ENCODE data around the gene FOXE1. TPM values are rescaled to one million over a fixed set of nuclear protein-coding genes. Genes with fewer than 3 reads are reported as not detected.

The FOXE1 gene
- total and polyA plus RNA-seq, 10 of the 15 experiments (the other 5 are each of a cell fraction or from before 2014, with no cell fraction given) = not detected

- TF ChIP-seq, protein P1, sequence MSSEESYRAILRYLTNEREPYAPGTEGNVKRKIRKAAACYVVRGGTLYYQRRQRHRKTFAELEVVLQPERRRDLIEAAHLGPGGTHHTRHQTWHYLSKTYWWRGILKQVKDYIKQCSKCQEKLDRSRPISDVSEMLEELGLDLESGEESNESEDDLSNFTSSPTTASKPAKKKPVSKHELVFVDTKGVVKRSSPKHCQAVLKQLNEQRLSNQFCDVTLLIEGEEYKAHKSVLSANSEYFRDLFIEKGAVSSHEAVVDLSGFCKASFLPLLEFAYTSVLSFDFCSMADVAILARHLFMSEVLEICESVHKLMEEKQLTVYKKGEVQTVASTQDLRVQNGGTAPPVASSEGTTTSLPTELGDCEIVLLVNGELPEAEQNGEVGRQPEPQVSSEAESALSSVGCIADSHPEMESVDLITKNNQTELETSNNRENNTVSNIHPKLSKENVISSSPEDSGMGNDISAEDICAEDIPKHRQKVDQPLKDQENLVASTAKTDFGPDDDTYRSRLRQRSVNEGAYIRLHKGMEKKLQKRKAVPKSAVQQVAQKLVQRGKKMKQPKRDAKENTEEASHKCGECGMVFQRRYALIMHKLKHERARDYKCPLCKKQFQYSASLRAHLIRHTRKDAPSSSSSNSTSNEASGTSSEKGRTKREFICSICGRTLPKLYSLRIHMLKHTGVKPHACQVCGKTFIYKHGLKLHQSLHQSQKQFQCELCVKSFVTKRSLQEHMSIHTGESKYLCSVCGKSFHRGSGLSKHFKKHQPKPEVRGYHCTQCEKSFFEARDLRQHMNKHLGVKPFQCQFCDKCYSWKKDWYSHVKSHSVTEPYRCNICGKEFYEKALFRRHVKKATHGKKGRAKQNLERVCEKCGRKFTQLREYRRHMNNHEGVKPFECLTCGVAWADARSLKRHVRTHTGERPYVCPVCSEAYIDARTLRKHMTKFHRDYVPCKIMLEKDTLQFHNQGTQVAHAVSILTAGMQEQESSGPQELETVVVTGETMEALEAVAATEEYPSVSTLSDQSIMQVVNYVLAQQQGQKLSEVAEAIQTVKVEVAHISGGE (CRISPR knock-in tag; IDR thresholded peaks at IDR 0.05) = no peak
- TF ChIP-seq SUZ12 (IDR thresholded peaks at IDR 0.05; ENCODE audit: unreplicated experiment) (no peak), WRNIP1 (IDR thresholded peaks at IDR 0.05; ENCODE audit: borderline replicate concordance, low read depth, low read length) (no peak)
These were observed 39.4 kb downstream of the FOXE1 start (continued) for GRCh38 chr9:97892421-97892820.

DNA sequence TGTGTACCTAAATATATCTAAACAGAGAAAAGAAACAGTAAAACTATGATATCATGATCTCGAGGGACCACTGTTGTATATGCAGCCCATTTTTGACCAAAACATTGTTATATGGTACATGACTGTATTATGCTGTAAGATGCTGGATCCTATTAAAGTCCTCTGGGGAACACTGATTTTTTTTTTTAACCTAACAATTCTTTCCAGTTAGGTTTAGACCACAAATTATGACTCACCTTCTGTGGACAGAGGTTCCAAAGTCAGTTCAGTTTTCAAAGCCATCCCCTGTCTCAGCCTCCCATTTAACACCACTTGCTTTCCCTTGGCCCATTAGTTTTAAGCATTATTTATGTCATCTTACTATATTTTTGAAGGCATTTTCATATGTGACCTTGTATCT lies 42.2 kb downstream of the FOXE1 start:
- Histone ChIP-seq H3K4me2 (ENCODE audit: control insufficient read depth, insufficient read depth) (no peak overlapping the region), H3K27me3 (replicated peaks in 1 of 2; ENCODE audit: control insufficient read depth in 2 of 2, insufficient read depth in 2 of 2, low read length in 1 of 2) (no peaks in the 10 kb centered on the region), H3K36me3 (ENCODE audit: control insufficient read depth in 2 of 2, insufficient read depth in 2 of 2, low read length in 1 of 2) (no peaks in the 10 kb centered on the region; a peak in 1 of 4 replicates), H3K4me1 (ENCODE audit: control insufficient read depth, insufficient read depth, low read length) (no peaks in the 10 kb centered on the region), H3K4me3 (no peak overlapping the region), H3K27ac (ENCODE audit: control insufficient read depth, insufficient read depth) (no peak overlapping the region), H4K20me1 (ENCODE audit: control insufficient read depth, insufficient read depth) (no peaks in the 10 kb centered on the region), H3K9ac (ENCODE audit: control insufficient read depth, insufficient read depth, low read length) (no peak overlapping the region), H3K79me2 (ENCODE audit: control insufficient read depth, insufficient read depth, low read length) (no peaks in the 10 kb centered on the region), H3K9me3 (replicated peaks; ENCODE audit: control insufficient read depth, insufficient read depth, low read length) (no peaks in the 10 kb centered on the region), H2AFZ (ENCODE audit: control insufficient read depth, low read depth, low read length) (no peak overlapping the region)
- no TSS peak for BruUV-seq (replicated peaks)
- DNase-seq (ENCODE audit: low read depth, low spot score) (no peak), ATAC-seq (no peak), FAIRE-seq (no peak)
- ChIA-PET POLR2A (no interaction called here), SMC1A (ENCODE audit: uncharacterized antibody, unreplicated experiment) (interaction anchor here (0.5 kb wide), 1 partner anchor 131 kb away, joined by 3 read pairs; no protein-coding TSS in a partner anchor), RAD21 (ENCODE audit: unreplicated experiment) (no interaction called here), CTCF (no interaction called here)
- intact Hi-C loops (cut with micrococcal nuclease; ENCODE audit: unreplicated experiment) (no loop called here), in situ Hi-C loops (cut with MboI) (no loop called here)
- 0% methylated on average over 1 of the region's 1 CpG for WGBS (ENCODE audit: insufficient coverage, insufficient replicate concordance, low lambda C conversion rate, missing lambda C conversion rate)
- TF ChIP-seq NR2F1 (conservative IDR thresholded peaks at IDR 0.05) (no peak), MXI1 (IDR thresholded peaks at IDR 0.05; ENCODE audit: low read depth, low read length) (no peak), EZH2 (IDR thresholded peaks at IDR 0.05; ENCODE audit: borderline replicate concordance, control insufficient read depth, low read depth, low read length) (no peak), SMC3 (IDR thresholded peaks at IDR 0.05; ENCODE audit: borderline replicate concordance, low read length) (no peak), IRF4 (IDR thresholded peaks at IDR 0.05; ENCODE audit: low read depth, low read length) (no peak), KAT2A (conservative IDR thresholded peaks at IDR 0.05; ENCODE audit: control insufficient read depth, low read depth, low read length) (no peak), NFYA (IDR thresholded peaks at IDR 0.05; ENCODE audit: borderline replicate concordance, low read depth, low read length) (no peak), TCF7 (IDR thresholded peaks at IDR 0.05; ENCODE audit: borderline replicate concordance) (no peak), DPF2 (IDR thresholded peaks at IDR 0.05) (no peak), CREM (IDR thresholded peaks at IDR 0.05; ENCODE audit: low read depth) (no peak), CBFB (IDR thresholded peaks at IDR 0.05; ENCODE audit: low read depth) (no peak), GATAD2B (conservative IDR thresholded peaks at IDR 0.05; ENCODE audit: low read depth) (no peak), NBN (IDR thresholded peaks at IDR 0.05) (no peak)
- TF ChIP-seq, protein P2, sequence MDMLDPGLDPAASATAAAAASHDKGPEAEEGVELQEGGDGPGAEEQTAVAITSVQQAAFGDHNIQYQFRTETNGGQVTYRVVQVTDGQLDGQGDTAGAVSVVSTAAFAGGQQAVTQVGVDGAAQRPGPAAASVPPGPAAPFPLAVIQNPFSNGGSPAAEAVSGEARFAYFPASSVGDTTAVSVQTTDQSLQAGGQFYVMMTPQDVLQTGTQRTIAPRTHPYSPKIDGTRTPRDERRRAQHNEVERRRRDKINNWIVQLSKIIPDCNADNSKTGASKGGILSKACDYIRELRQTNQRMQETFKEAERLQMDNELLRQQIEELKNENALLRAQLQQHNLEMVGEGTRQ (IDR thresholded peaks at IDR 0.05; ENCODE audit: borderline replicate concordance, low read depth, low read length) = no peak
- TF ChIP-seq, protein P3, sequence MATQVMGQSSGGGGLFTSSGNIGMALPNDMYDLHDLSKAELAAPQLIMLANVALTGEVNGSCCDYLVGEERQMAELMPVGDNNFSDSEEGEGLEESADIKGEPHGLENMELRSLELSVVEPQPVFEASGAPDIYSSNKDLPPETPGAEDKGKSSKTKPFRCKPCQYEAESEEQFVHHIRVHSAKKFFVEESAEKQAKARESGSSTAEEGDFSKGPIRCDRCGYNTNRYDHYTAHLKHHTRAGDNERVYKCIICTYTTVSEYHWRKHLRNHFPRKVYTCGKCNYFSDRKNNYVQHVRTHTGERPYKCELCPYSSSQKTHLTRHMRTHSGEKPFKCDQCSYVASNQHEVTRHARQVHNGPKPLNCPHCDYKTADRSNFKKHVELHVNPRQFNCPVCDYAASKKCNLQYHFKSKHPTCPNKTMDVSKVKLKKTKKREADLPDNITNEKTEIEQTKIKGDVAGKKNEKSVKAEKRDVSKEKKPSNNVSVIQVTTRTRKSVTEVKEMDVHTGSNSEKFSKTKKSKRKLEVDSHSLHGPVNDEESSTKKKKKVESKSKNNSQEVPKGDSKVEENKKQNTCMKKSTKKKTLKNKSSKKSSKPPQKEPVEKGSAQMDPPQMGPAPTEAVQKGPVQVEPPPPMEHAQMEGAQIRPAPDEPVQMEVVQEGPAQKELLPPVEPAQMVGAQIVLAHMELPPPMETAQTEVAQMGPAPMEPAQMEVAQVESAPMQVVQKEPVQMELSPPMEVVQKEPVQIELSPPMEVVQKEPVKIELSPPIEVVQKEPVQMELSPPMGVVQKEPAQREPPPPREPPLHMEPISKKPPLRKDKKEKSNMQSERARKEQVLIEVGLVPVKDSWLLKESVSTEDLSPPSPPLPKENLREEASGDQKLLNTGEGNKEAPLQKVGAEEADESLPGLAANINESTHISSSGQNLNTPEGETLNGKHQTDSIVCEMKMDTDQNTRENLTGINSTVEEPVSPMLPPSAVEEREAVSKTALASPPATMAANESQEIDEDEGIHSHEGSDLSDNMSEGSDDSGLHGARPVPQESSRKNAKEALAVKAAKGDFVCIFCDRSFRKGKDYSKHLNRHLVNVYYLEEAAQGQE (IDR thresholded peaks at IDR 0.05; ENCODE audit: low read depth, low read length) = no peak
